HL-60 (cell line): ENCODE results near the gene UNK.

Source experiments
- DNase-seq, 2 experiments: peaks; one replicate each; pipeline ENCODE4 v3.0.0-alpha.2; 2010 to 2020; ENCODE audit warnings: low read depth in 1 of 2, low spot score in 1 of 2
- H3K27ac ChIP-seq: fragments of 250-450 bp; sonication (Bioruptor Pico); replicated peaks from 2 replicates; pipeline ENCODE4 v1.5.1; 2020; ENCODE audit warnings: mild to moderate bottlenecking, moderate library complexity
- H3K27me3 ChIP-seq: fragments of 250-450 bp; sonication (Bioruptor Pico); 2 replicates; pipeline ENCODE4 v1.5.1; 2021; ENCODE audit warnings: mild to moderate bottlenecking, moderate library complexity; ENCODE audit not compliant: insufficient read depth, poor library complexity, severe bottlenecking
- H3K4me3 ChIP-seq: replicated peaks from 2 replicates; pipeline ENCODE4 v1.5.1; 2011; ENCODE audit warnings: mild to moderate bottlenecking, control low read depth, low read length; ENCODE audit not compliant: insufficient read depth
- GABPA ChIP-seq: IDR thresholded peaks from 2 replicates; pipeline ENCODE4 v1.6.1; 2012; ENCODE audit warnings: low read depth
- POLR2AphosphoS5 ChIP-seq: IDR thresholded peaks from 2 replicates; pipeline ENCODE4 v1.6.1; 2012; ENCODE audit warnings: low read depth
- REST ChIP-seq: IDR thresholded peaks from 2 replicates; pipeline ENCODE4 v1.6.1; 2012; ENCODE audit warnings: low read depth; ENCODE audit not compliant: insufficient replicate concordance
- SPI1 ChIP-seq: IDR thresholded peaks from 2 replicates; pipeline ENCODE4 v1.6.1; 2012; ENCODE audit warnings: low read depth, mild to moderate bottlenecking, borderline replicate concordance
- TF ChIP-seq, protein P1 (sequence below): IDR thresholded peaks from one replicate; pipeline ENCODE4 v1.5.1; 2011; ENCODE audit warnings: low read length, control low read depth, inconsistent platforms; ENCODE audit not compliant: insufficient read depth

The UNK gene

GRCh38 chr17:75750661-75751423, 33.8 kb upstream of the UNK start:
- no peaks in the 10 kb centered on the region for H3K27me3 ChIP-seq
- DNase-seq, result no peak
- no peak overlapping the region for H3K4me3 ChIP-seq
- TF ChIP-seq REST (no peak), SPI1 (no peak), GABPA (no peak), POLR2AphosphoS5 (no peak)
- TF ChIP-seq, protein P1, sequence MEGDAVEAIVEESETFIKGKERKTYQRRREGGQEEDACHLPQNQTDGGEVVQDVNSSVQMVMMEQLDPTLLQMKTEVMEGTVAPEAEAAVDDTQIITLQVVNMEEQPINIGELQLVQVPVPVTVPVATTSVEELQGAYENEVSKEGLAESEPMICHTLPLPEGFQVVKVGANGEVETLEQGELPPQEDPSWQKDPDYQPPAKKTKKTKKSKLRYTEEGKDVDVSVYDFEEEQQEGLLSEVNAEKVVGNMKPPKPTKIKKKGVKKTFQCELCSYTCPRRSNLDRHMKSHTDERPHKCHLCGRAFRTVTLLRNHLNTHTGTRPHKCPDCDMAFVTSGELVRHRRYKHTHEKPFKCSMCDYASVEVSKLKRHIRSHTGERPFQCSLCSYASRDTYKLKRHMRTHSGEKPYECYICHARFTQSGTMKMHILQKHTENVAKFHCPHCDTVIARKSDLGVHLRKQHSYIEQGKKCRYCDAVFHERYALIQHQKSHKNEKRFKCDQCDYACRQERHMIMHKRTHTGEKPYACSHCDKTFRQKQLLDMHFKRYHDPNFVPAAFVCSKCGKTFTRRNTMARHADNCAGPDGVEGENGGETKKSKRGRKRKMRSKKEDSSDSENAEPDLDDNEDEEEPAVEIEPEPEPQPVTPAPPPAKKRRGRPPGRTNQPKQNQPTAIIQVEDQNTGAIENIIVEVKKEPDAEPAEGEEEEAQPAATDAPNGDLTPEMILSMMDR, result no peak
- H3K27ac ChIP-seq, result no peak overlapping the region

DNA sequence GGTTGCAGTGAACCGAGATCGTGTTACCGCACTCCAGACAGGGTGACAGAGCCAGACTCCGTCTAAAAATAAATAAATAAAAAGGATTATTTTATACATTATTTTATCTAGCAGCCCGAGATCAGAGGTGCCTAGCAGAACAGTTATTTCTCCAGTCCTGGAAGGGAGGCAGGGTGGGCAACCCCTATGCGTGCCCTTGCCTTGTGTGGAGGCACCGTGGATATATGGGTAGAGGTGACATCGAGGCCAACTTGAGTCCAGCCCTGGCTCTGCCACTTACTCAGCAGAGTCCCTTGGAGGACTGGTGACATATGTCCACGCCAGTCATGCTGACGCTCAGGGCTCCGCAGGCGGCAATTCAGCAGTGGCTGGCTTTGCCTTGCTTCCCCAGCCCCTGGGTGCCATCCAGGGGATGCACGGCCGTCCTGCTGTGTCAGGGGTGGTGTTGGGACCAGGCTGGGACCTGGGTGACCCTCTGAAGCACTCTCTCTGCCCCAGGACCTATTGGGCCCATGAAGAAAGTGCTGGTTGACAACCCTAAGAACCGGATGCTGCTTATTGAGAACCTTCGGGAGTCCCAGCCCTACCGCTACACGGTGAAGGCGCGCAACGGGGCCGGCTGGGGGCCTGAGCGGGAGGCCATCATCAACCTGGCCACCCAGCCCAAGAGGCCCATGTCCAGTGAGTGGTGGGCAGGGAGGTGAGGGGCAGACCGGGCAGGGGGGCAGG, 32.8 kb upstream of the UNK start:
- TF ChIP-seq REST (no peak), GABPA (no peak), SPI1 (no peak), POLR2AphosphoS5 (no peak)
- TF ChIP-seq, protein P1, result no peak
- Histone ChIP-seq H3K27ac (no peak overlapping the region), H3K27me3 (no peaks in the 10 kb centered on the region), H3K4me3 (no peak overlapping the region)
- no peak for DNase-seq

DNA sequence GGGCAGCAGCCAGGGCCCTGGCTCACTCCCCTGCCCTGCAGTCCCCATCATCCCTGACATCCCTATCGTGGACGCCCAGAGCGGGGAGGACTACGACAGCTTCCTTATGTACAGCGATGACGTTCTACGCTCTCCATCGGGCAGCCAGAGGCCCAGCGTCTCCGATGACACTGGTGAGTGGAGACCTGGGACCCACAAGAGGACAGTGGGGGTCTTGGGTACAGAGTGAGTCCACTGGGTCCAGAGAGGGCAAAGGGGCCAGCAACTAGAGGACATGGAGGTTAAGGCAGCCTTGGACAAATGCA, 32.2 kb upstream of the UNK start:
- no peak overlapping the region for H3K4me3 ChIP-seq
- H3K27ac ChIP-seq, result no peak overlapping the region
- no peak for DNase-seq
- no peaks in the 10 kb centered on the region for H3K27me3 ChIP-seq
- no peak for TF ChIP-seq SPI1
- no peak for TF ChIP-seq POLR2AphosphoS5
- TF ChIP-seq REST, result no peak
- no peak for TF ChIP-seq GABPA
- TF ChIP-seq, protein P1, result no peak
